GM21367 (cell line): ENCODE results near the gene OR10H1.
"Not testable (repeated sequence)": the region's sequence is repeated elsewhere in the genome, so short reads cannot be mapped to it uniquely, and the experiment has no call there.

Experiments
- ATAC-seq: cut with Tn5 transposase; IDR thresholded peaks from one replicate; pipeline ENCODE4 v1.9.1; 2021; ENCODE audit not compliant: unreplicated experiment

OR10H1 gene

DNA sequence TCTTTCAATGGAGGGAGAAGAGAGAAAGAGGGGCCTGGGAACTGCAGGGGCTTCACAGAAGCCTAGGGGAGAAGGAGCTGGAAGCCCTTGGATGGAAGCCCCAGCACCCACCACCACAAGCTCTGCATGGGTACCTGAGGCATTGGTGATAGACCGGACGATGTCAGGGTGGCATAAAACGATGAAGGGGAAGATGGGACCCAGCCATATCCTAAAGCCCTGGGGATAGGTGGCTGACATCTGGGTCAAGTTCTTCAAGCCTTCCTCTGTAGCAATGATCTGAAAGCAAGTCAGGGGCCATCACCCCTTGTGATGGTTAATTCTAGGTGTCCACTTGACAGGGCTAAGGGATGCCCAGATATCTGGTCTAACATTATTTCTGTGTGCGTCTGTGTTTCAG is 39.2 kb downstream of the OR10H1 start:
- no peak for ATAC-seq

DNA sequence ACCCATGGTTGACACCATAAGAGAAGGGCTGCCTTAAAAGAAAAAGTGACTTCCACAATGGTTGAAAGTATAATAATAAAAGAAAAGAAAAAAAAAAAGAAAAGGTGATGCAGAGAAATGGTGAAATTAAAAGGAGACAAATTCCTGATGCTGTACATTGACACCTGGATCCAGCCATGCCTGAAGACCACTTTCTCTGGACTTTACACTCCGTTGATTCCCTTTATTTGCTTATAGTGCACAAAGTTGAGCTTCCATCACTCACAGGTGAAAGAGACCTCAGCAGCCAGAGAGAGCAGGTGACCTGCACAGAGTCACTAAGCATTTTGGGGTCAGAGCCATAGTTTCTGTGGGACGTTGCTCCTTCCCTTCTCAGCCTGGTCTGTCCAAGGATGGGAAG is 40.2 kb downstream of the OR10H1 start:
- no peak for ATAC-seq

- not testable (repeated sequence) for ATAC-seq
Observed at GRCh38 chr19:15774159-15774558, 41.3 kb downstream of the OR10H1 start.

DNA sequence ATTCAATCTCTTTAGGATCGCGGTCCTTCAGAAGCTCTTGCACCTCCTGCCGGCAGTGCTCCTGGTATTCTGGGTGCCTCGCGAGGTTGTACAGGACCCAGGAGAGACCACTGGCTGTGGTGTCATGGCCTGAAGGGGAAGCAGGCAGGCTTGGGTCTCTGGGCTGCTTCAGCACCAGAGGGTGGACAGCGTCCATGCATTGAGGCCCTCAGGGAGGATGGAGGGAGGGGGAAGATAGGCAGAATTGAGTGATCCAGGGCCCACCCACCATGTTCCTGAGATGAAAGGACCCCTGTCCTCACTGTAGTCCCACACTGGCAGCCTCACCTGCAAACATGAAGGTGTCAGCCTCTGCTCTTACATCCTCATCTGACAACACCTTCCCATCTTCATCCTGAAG is 45.9 kb downstream of the OR10H1 start:
- ATAC-seq, result no peak

DNA sequence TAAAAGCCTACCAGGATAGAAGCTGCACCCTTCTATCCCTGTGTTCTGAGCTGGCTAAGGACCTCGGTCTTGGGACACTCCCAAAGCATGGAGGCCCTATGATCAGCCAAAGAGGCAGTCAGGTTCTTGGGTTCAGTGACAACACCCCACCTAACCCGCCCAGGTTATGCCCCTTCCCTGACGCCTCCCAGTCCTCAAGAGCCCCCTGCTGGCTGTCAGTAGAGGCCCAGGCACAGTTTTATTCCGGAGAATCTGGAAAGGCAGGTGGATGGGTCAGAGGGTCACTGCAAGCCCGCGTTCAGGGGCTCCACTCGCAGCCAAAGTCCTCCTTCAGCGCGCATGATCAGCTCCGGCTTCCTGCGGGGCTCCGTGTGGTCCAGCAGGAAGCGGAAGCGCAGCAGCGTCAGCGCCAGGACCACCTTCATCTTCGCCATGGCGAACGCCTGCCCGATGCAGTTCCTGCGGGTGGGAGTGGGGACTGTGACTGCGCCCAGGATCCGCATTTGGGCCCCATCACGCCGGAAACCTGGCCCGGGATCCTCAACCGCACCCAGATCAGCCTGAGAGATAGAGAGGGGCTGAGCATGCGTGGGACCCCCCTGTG is 55.4 kb downstream of the OR10H1 start:
- no peak for ATAC-seq

- ATAC-seq, result no peak
Observed at GRCh38 chr19:15758379-15758778, 57.1 kb downstream of the OR10H1 start.
